H1 (cell line): Measurements from ENCODE around the gene MRPL20. TPM values are rescaled to one million over a fixed set of nuclear protein-coding genes. Genes with fewer than 3 reads are reported as not detected.

Experiments
- CBX5 ChIP-seq: fragments of 300-800, 300-1000 bp; sonication (generic); IDR thresholded peaks from 2 replicates; pipeline ENCODE4 v1.7.1; 2016; ENCODE audit warnings: antibody characterized with exemption, low read length, low read depth
- CHD7 ChIP-seq: fragments of 300-600 bp; sonication (generic); IDR thresholded peaks from 2 replicates; pipeline ENCODE4 v1.7.1; 2012; ENCODE audit warnings: low read length, moderate library complexity, mild to moderate bottlenecking, inconsistent platforms; ENCODE audit not compliant: insufficient replicate concordance
- CTCF ChIP-seq, 3 experiments: IDR thresholded peaks; 1 replicate in 2 of 3; 2 replicates in 1 of 3; pipeline versions ENCODE4 v1.5.1 to v1.6.1; 2011; ENCODE audit warnings: low read length in 3 of 3, mild to moderate bottlenecking in 3 of 3, inconsistent platforms in 2 of 3, low read depth in 1 of 3, moderate library complexity in 1 of 3; ENCODE audit not compliant: insufficient read depth in 1 of 3; ENCODE audit errors: control extremely low read depth in 1 of 3
- FOSL1 ChIP-seq: IDR thresholded peaks from 2 replicates; pipeline ENCODE4 v1.6.1; 2011; ENCODE audit warnings: mild to moderate bottlenecking, low read depth, low read length, moderate library complexity; ENCODE audit not compliant: insufficient read depth
- JUND ChIP-seq: IDR thresholded peaks from 2 replicates; pipeline ENCODE4 v1.6.1; 2011; ENCODE audit warnings: mild to moderate bottlenecking, improper control_type of control experiment, low read length
- SIX5 ChIP-seq: IDR thresholded peaks from 2 replicates; pipeline ENCODE4 v1.6.1; 2011; ENCODE audit warnings: mild to moderate bottlenecking, low read depth, low read length
- TEAD4 ChIP-seq: IDR thresholded peaks from 2 replicates; pipeline ENCODE4 v1.6.1; 2012; ENCODE audit warnings: low read depth, low read length, inconsistent platforms, mixed read lengths
- polyA plus RNA-seq, 7 experiments: library from polyadenylated mRNA; depleted of rRNA in 3 of 7; stranded (reverse) in 5 of 7; unstranded in 2 of 7; fragments of >200 nt in 5 of 7; fragments of 200-250 nt in 2 of 7; gene quantifications; 1 replicate in 5 of 7; 2 replicates in 1 of 7; 4 replicates in 1 of 7; pipeline versions ENCODE4 v1.2.1 to v1.2.3, GENCODE V29; 2011 to 2013; ENCODE audit warnings: missing spikeins in 2 of 7, mixed read lengths in 2 of 7
- total RNA-seq: library from RNA; stranded (reverse); fragmentation: NEBNext Ultra II Directional; extraction: Animal tissue kit (Norgen Biotek cat#: 25700); gene quantifications from 2 replicates; pipeline ENCODE4 v1.2.1, GENCODE V29; 2021

The MRPL20 gene
- total and polyA plus RNA-seq, 2 of the 8 experiments (the other 6 are each of a cell fraction or from before 2014, with no cell fraction given), result 126 to 151 TPM

- no peak for TF ChIP-seq CHD7
- no peak for TF ChIP-seq CBX5
- no peak for TF ChIP-seq TEAD4
- TF ChIP-seq CTCF (IDR thresholded peaks at IDR 0.05; ENCODE audit: control extremely low read depth in 1 of 3, insufficient read depth in 1 of 3, low read depth in 1 of 3, low read length in 3 of 3), result peak in 2 of 3 experiments; percentile 8 to 14; a peak in 2 of 4 replicates
- no peak for TF ChIP-seq FOSL1
- TF ChIP-seq SIX5, result peak; percentile 81
- TF ChIP-seq JUND, result peak; percentile 76; the same call in 1 of the 2 replicates
Measured at GRCh38 chr1:1374929-1375662, 32.0 kb downstream of the MRPL20 start, which contains the start of gene AURKAIP1 (continued).
